Measurements from ENCODE around the gene TMEM232.

- TF ChIP-seq CTCF (optimal IDR thresholded peaks at IDR 0.05 in 1 of 3, IDR thresholded peaks at IDR 0.05 in 1 of 3, conservative IDR thresholded peaks at IDR 0.05 in 1 of 3; ENCODE audit: extremely low read depth in 1 of 3, insufficient read depth in 2 of 3, low read length in 3 of 3) (no peak), EZH2 (IDR thresholded peaks at IDR 0.05; ENCODE audit: low read length) (no peak)
Measured at GRCh38 chr5:110588286-110588980, 138.0 kb downstream of the TMEM232 start.

All from keratinocyte (primary cell).